Erythroblast (primary cell): ENCODE measurements around the gene AFG1L.

Experiments used
- GATA1 ChIP-seq: IDR thresholded peaks from 2 replicates; pipeline ENCODE4 v1.6.1; 2011; ENCODE audit warnings: low read depth, mild to moderate bottlenecking, control low read depth, low read length, moderate library complexity
- POLR2A ChIP-seq: IDR thresholded peaks from 2 replicates; pipeline ENCODE4 v1.6.1; 2011; ENCODE audit warnings: mild to moderate bottlenecking, low read length

DNA sequence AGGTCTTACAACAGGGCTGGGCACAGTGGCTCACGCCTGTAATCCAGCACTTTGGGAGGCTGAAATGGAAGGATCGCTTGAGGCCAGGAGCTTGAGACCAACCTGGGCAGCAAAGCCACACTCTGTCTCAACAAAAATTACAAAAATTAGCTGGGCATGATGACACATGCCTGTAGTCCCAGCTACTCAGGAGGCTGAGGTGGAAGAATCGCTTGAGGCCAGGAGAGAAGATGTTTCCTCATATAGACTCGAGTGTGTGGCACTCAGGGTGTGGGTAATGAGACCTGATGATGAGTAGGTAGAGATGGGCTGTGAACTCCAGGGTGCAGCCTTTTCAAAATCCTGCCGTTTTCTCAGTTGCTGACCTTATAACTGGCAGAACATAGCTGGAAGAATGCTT lies 140.5 kb downstream of the AFG1L start:
- TF ChIP-seq POLR2A, result no peak
- TF ChIP-seq GATA1, result no peak
